ENCODE measurements around the gene COPB2.
A peak's percentile ranks its signal among the peaks of the same experiment; 100 is the strongest.

The COPB2 gene

GRCh38 chr3:139389552-139390368 is at the start of gene COPB2:
Gene COPB2 (minus strand): TSS chr3:139389647. CDS start chr3:139389550, 97 bp downstream.
- peak; percentile 93 for DNase-seq
- Histone ChIP-seq H3K27me3 (ENCODE audit: insufficient read depth, low read length, poor library complexity) (peaks cover 2% of the 10 kb centered on the region), H4K20me1 (ENCODE audit: insufficient read depth, low read length) (peaks cover 8% of the 10 kb centered on the region; the same call in 1 of the 2 replicates), H3K4me1 (ENCODE audit: insufficient read depth, low read length) (peaks cover 26% of the 10 kb centered on the region), H2AFZ (ENCODE audit: low read depth, low read length) (peak within 1 kb of the TSS; percentile 100), H3K36me3 (ENCODE audit: insufficient read depth, low read length) (peaks cover 3% of the 10 kb centered on the region; the same call in 1 of the 2 replicates), H3K9ac (ENCODE audit: low read depth, low read length) (peak within 1 kb of the TSS; percentile 96), H3K79me2 (ENCODE audit: insufficient read depth, low read length) (peaks cover 50% of the 10 kb centered on the region), H3K9me3 (ENCODE audit: insufficient read depth, low read length, severe bottlenecking) (no peaks in the 10 kb centered on the region), H3K27ac (ENCODE audit: low read length) (peak within 1 kb of the TSS; percentile 91), H3K4me3 (ENCODE audit: low read depth in 1 of 2, low read length in 2 of 2) (peak within 1 kb of the TSS; percentile 94 to 100), H3K4me2 (ENCODE audit: insufficient read depth, low read length) (peak within 1 kb of the TSS; percentile 81)
- TF ChIP-seq EZH2 (IDR thresholded peaks at IDR 0.05; ENCODE audit: borderline replicate concordance, low read depth, low read length, severe bottlenecking) (no peak), CTCF (IDR thresholded peaks at IDR 0.05; ENCODE audit: borderline replicate concordance, extremely low read depth, low read length, poor library complexity, severe bottlenecking) (no peak)
- peak; percentile 88 for ATAC-seq (ENCODE audit: insufficient read depth, low read depth)

GRCh38 chr3:139434764-139435307 is 45.4 kb upstream of the COPB2 start:
- no peak overlapping the region for H2AFZ ChIP-seq (ENCODE audit: low read depth, low read length)
- H3K79me2 ChIP-seq (ENCODE audit: insufficient read depth, low read length): no peaks in the 10 kb centered on the region
- no peak overlapping the region for H3K9ac ChIP-seq (ENCODE audit: low read depth, low read length)
- H3K4me1 ChIP-seq (ENCODE audit: insufficient read depth, low read length): no peaks in the 10 kb centered on the region
- no peaks in the 10 kb centered on the region for H3K27me3 ChIP-seq (ENCODE audit: insufficient read depth, low read length, poor library complexity)
- H3K36me3 ChIP-seq (ENCODE audit: insufficient read depth, low read length): no peaks in the 10 kb centered on the region
- H3K4me2 ChIP-seq (ENCODE audit: insufficient read depth, low read length): no peak overlapping the region
- DNase-seq (no peak), ATAC-seq (ENCODE audit: insufficient read depth, low read depth) (no peak)
- H4K20me1 ChIP-seq (ENCODE audit: insufficient read depth, low read length): no peaks in the 10 kb centered on the region
- TF ChIP-seq EZH2 (IDR thresholded peaks at IDR 0.05; ENCODE audit: borderline replicate concordance, low read depth, low read length, severe bottlenecking): no peak
- TF ChIP-seq CTCF (IDR thresholded peaks at IDR 0.05; ENCODE audit: borderline replicate concordance, extremely low read depth, low read length, poor library complexity, severe bottlenecking): no peak
- no peak overlapping the region for H3K27ac ChIP-seq (ENCODE audit: low read length)
- no peak overlapping the region for H3K4me3 ChIP-seq (ENCODE audit: low read depth in 1 of 2, low read length in 2 of 2)
- no peaks in the 10 kb centered on the region for H3K9me3 ChIP-seq (ENCODE audit: insufficient read depth, low read length, severe bottlenecking)

- no peak overlapping the region for H3K4me3 ChIP-seq (ENCODE audit: low read depth in 1 of 2, low read length in 2 of 2)
- no peak overlapping the region for H2AFZ ChIP-seq (ENCODE audit: low read depth, low read length)
- no peak overlapping the region for H3K4me2 ChIP-seq (ENCODE audit: insufficient read depth, low read length)
- no peaks in the 10 kb centered on the region for H3K36me3 ChIP-seq (ENCODE audit: insufficient read depth, low read length)
- H3K9me3 ChIP-seq (ENCODE audit: insufficient read depth, low read length, severe bottlenecking): no peaks in the 10 kb centered on the region
- H3K27me3 ChIP-seq (ENCODE audit: insufficient read depth, low read length, poor library complexity): no peaks in the 10 kb centered on the region
- DNase-seq (no peak), ATAC-seq (ENCODE audit: insufficient read depth, low read depth) (no peak)
- H3K4me1 ChIP-seq (ENCODE audit: insufficient read depth, low read length): no peaks in the 10 kb centered on the region
- no peaks in the 10 kb centered on the region for H4K20me1 ChIP-seq (ENCODE audit: insufficient read depth, low read length)
- no peak overlapping the region for H3K27ac ChIP-seq (ENCODE audit: low read length)
- TF ChIP-seq EZH2 (IDR thresholded peaks at IDR 0.05; ENCODE audit: borderline replicate concordance, low read depth, low read length, severe bottlenecking) (no peak), CTCF (IDR thresholded peaks at IDR 0.05; ENCODE audit: borderline replicate concordance, extremely low read depth, low read length, poor library complexity, severe bottlenecking) (no peak)
- H3K9ac ChIP-seq (ENCODE audit: low read depth, low read length): no peak overlapping the region
- H3K79me2 ChIP-seq (ENCODE audit: insufficient read depth, low read length): no peaks in the 10 kb centered on the region
Measured at GRCh38 chr3:139434228-139434627, 44.8 kb upstream of the COPB2 start.

Data from DND-41 (cell line).